Loucy (cell line): ENCODE measurements around the gene ZNF385B.

Experiments used
- H2AFZ ChIP-seq: fragments of 200-600 bp; sonication (generic); 2 replicates; pipeline ENCODE4 v1.6.0; 2016; ENCODE audit warnings: antibody characterized with exemption, mild to moderate bottlenecking, low read length, moderate library complexity
- H3F3A ChIP-seq: fragments of 200-600 bp; 2 replicates; pipeline ENCODE4 v1.6.0; 2016; ENCODE audit warnings: antibody characterized with exemption, low read depth, mild to moderate bottlenecking
- H3K27me3 ChIP-seq: fragments of 200-600 bp; sonication (generic); 2 replicates; pipeline ENCODE4 v1.6.1; 2014; ENCODE audit warnings: low read length, mild to moderate bottlenecking; ENCODE audit not compliant: insufficient read depth, poor library complexity, severe bottlenecking
- H3K36me3 ChIP-seq: fragments of 200-600 bp; sonication (generic); 2 replicates; pipeline ENCODE4 v1.6.1; 2016; ENCODE audit warnings: low read length; ENCODE audit not compliant: insufficient read depth
- H3K4me1 ChIP-seq: fragments of 200-600 bp; sonication (generic); 2 replicates; pipeline ENCODE4 v1.5.1; 2014; ENCODE audit warnings: low read length, mild to moderate bottlenecking; ENCODE audit not compliant: insufficient read depth, poor library complexity, severe bottlenecking
- H3K4me2 ChIP-seq: fragments of 200-600 bp; sonication (generic); 2 replicates; pipeline ENCODE4 v1.6.0; 2014; ENCODE audit warnings: antibody characterized with exemption, low read length, low read depth, mild to moderate bottlenecking; ENCODE audit not compliant: poor library complexity, severe bottlenecking
- H3K4me3 ChIP-seq: fragments of 200-600 bp; sonication (generic); 2 replicates; pipeline ENCODE4 v1.5.1; 2014; ENCODE audit warnings: low read length, mild to moderate bottlenecking, mixed read lengths; ENCODE audit not compliant: poor library complexity, severe bottlenecking
- H3K79me2 ChIP-seq: fragments of 200-600 bp; sonication (generic); 2 replicates; pipeline ENCODE4 v1.6.1; 2014; ENCODE audit warnings: low read length; ENCODE audit not compliant: insufficient read depth
- H3K9ac ChIP-seq: fragments of 200-600 bp; sonication (generic); 2 replicates; pipeline ENCODE4 v1.6.0; 2014; ENCODE audit warnings: mild to moderate bottlenecking, low read depth, low read length, moderate library complexity; ENCODE audit not compliant: poor library complexity, severe bottlenecking
- H3K9me2 ChIP-seq: fragments of 200-600 bp; sonication (generic); replicated peaks from 2 replicates; pipeline ENCODE4 v1.6.1; 2016; ENCODE audit warnings: low read depth, low read length, mixed read lengths
- H3K9me3 ChIP-seq: fragments of 200-600 bp; sonication (generic); 2 replicates; pipeline ENCODE4 v1.6.1; 2014; ENCODE audit warnings: mild to moderate bottlenecking, antibody characterized with exemption, low read length, low read depth; ENCODE audit not compliant: insufficient read depth
- H4K20me1 ChIP-seq: fragments of 200-600 bp; sonication (generic); 2 replicates; pipeline ENCODE4 v1.6.0; 2014; ENCODE audit warnings: antibody characterized with exemption, low read length, mild to moderate bottlenecking; ENCODE audit not compliant: insufficient read depth, poor library complexity, severe bottlenecking
- CTCF ChIP-seq: fragments of 200-600 bp; sonication (generic); conservative IDR thresholded peaks from 2 replicates; pipeline ENCODE4 v1.5.1; 2014; ENCODE audit warnings: mild to moderate bottlenecking, antibody characterized with exemption, low read length
- EZH2phosphoT487 ChIP-seq: fragments of 200-600 bp; IDR thresholded peaks from 2 replicates; pipeline ENCODE4 v1.6.1; 2018; ENCODE audit warnings: antibody characterized with exemption, mild to moderate bottlenecking, moderate library complexity, borderline replicate concordance

Gene ZNF385B

GRCh38 chr2:179556425-179556824, 305.0 kb downstream of the ZNF385B start:
- Histone ChIP-seq H3K9ac (no peak overlapping the region), H3K79me2 (no peaks in the 10 kb centered on the region), H3K9me2 (no peaks in the 10 kb centered on the region), H3K27me3 (no peaks in the 10 kb centered on the region), H2AFZ (no peak overlapping the region), H4K20me1 (no peaks in the 10 kb centered on the region), H3K4me2 (no peak overlapping the region), H3F3A (no peaks in the 10 kb centered on the region), H3K4me1 (no peaks in the 10 kb centered on the region), H3K4me3 (no peak overlapping the region), H3K9me3 (no peaks in the 10 kb centered on the region), H3K36me3 (no peaks in the 10 kb centered on the region)
- TF ChIP-seq EZH2phosphoT487 (no peak), CTCF (no peak)

GRCh38 chr2:179555691-179556283, 305.6 kb downstream of the ZNF385B start:
- Histone ChIP-seq H3K36me3 (no peaks in the 10 kb centered on the region), H3K79me2 (no peaks in the 10 kb centered on the region), H3K27me3 (no peaks in the 10 kb centered on the region), H2AFZ (no peak overlapping the region), H4K20me1 (no peaks in the 10 kb centered on the region), H3K9me3 (no peaks in the 10 kb centered on the region), H3K9ac (no peak overlapping the region), H3F3A (no peaks in the 10 kb centered on the region), H3K4me2 (no peak overlapping the region), H3K4me1 (no peaks in the 10 kb centered on the region), H3K4me3 (no peak overlapping the region), H3K9me2 (no peaks in the 10 kb centered on the region)
- no peak for TF ChIP-seq CTCF
- TF ChIP-seq EZH2phosphoT487, result no peak

- no peak overlapping the region for H2AFZ ChIP-seq
- H3K4me2 ChIP-seq, result no peak overlapping the region
- no peaks in the 10 kb centered on the region for H3F3A ChIP-seq
- no peak overlapping the region for H3K4me3 ChIP-seq
- H3K9me3 ChIP-seq, result no peaks in the 10 kb centered on the region
- H3K79me2 ChIP-seq, result no peaks in the 10 kb centered on the region
- no peak overlapping the region for H3K9ac ChIP-seq
- TF ChIP-seq EZH2phosphoT487 (no peak), CTCF (no peak)
- no peaks in the 10 kb centered on the region for H3K9me2 ChIP-seq
- H3K27me3 ChIP-seq, result no peaks in the 10 kb centered on the region
- H3K36me3 ChIP-seq, result no peaks in the 10 kb centered on the region
- no peaks in the 10 kb centered on the region for H4K20me1 ChIP-seq
- H3K4me1 ChIP-seq, result no peaks in the 10 kb centered on the region
These were observed 306.6 kb downstream of the ZNF385B start for GRCh38 chr2:179554639-179555386.
